EL (cell line): ENCODE results near the gene ITPRID1.
A peak's percentile ranks its signal among the peaks of the same experiment; 100 is the strongest.
"Not testable (repeated sequence)": the region's sequence is repeated elsewhere in the genome, so short reads cannot be mapped to it uniquely, and the experiment has no call there.

ENCODE experiments used
- DNase-seq: peaks from one replicate; pipeline ENCODE4 v3.0.0-alpha.2; 2016

ITPRID1 gene

GRCh38 chr7:31517513-31517912, 3.6 kb downstream of the ITPRID1 start:
- no peak for DNase-seq

- no peak for DNase-seq
Observed at GRCh38 chr7:31518766-31519165, 4.9 kb downstream of the ITPRID1 start.

GRCh38 chr7:31521336-31522010, 7.6 kb downstream of the ITPRID1 start:
- DNase-seq: no peak

GRCh38 chr7:31526864-31527263, 13.0 kb downstream of the ITPRID1 start:
- no peak for DNase-seq

GRCh38 chr7:31529103-31529502, 15.2 kb downstream of the ITPRID1 start:
- no peak for DNase-seq

- DNase-seq: not testable (repeated sequence)
Observed at GRCh38 chr7:31540651-31541185, 26.8 kb downstream of the ITPRID1 start.

GRCh38 chr7:31545549-31545948, 31.7 kb downstream of the ITPRID1 start:
- DNase-seq: no peak

- no peak for DNase-seq
Observed at GRCh38 chr7:31549611-31550010, 35.7 kb downstream of the ITPRID1 start.

GRCh38 chr7:31550432-31550831, 36.5 kb downstream of the ITPRID1 start:
- no peak for DNase-seq

GRCh38 chr7:31553661-31554081, 39.8 kb downstream of the ITPRID1 start:
- no peak for DNase-seq

- no peak for DNase-seq
Observed at GRCh38 chr7:31562002-31562401, 48.1 kb downstream of the ITPRID1 start.

- no peak for DNase-seq
Observed at GRCh38 chr7:31563522-31563921, 49.6 kb downstream of the ITPRID1 start.

- no peak for DNase-seq
Observed at GRCh38 chr7:31563951-31564350, 50.1 kb downstream of the ITPRID1 start.

- no peak for DNase-seq
Observed at GRCh38 chr7:31564661-31565060, 50.8 kb downstream of the ITPRID1 start.

GRCh38 chr7:31569528-31569927, 55.6 kb downstream of the ITPRID1 start:
- DNase-seq: no peak

- no peak for DNase-seq
Observed at GRCh38 chr7:31583526-31583925, 69.6 kb downstream of the ITPRID1 start.

GRCh38 chr7:31583942-31584341, 70.1 kb downstream of the ITPRID1 start:
- DNase-seq: no peak

GRCh38 chr7:31595390-31595789, 81.5 kb downstream of the ITPRID1 start:
- DNase-seq: no peak

- DNase-seq: no peak
Observed at GRCh38 chr7:31602041-31602625, 88.2 kb downstream of the ITPRID1 start.

GRCh38 chr7:31603046-31603445, 89.2 kb downstream of the ITPRID1 start:
- DNase-seq: peak; percentile 14

GRCh38 chr7:31613604-31614003, 99.7 kb downstream of the ITPRID1 start:
- no peak for DNase-seq

GRCh38 chr7:31633467-31633866, 119.6 kb downstream of the ITPRID1 start:
- DNase-seq: no peak

GRCh38 chr7:31633894-31634494, 120.1 kb downstream of the ITPRID1 start:
- DNase-seq: peak; percentile 58

- DNase-seq: no peak
Observed at GRCh38 chr7:31640381-31640780, 126.5 kb downstream of the ITPRID1 start.
